GM06990 (cell line): ENCODE measurements around the gene CARS2.

Experiments used
- DNase-seq: peaks from one replicate; pipeline ENCODE4 v3.0.0-alpha.2; 2011; ENCODE audit not compliant: insufficient read length; ENCODE audit errors: extremely low read depth
- H3K27me3 ChIP-seq: replicated peaks from 2 replicates; pipeline ENCODE4 v1.6.0; 2011; ENCODE audit warnings: low read length; ENCODE audit not compliant: control insufficient read depth, insufficient read depth
- H3K36me3 ChIP-seq: 2 replicates; pipeline ENCODE4 v1.5.1; 2011; ENCODE audit warnings: low read length; ENCODE audit not compliant: control insufficient read depth, insufficient read depth
- H3K4me3 ChIP-seq: replicated peaks from 2 replicates; pipeline ENCODE4 v1.5.1; 2011; ENCODE audit warnings: low read depth, mild to moderate bottlenecking, control low read depth, low read length
- TF ChIP-seq, protein P1 (sequence below): IDR thresholded peaks from 2 replicates; pipeline ENCODE4 v1.5.1; 2011; ENCODE audit warnings: low read length, control low read depth, mild to moderate bottlenecking, inconsistent platforms; ENCODE audit not compliant: insufficient read depth, poor library complexity, severe bottlenecking

The CARS2 gene

GRCh38 chr13:110689711-110690110, 16.2 kb downstream of the CARS2 start:
- no peak overlapping the region for H3K4me3 ChIP-seq
- TF ChIP-seq, protein P1, sequence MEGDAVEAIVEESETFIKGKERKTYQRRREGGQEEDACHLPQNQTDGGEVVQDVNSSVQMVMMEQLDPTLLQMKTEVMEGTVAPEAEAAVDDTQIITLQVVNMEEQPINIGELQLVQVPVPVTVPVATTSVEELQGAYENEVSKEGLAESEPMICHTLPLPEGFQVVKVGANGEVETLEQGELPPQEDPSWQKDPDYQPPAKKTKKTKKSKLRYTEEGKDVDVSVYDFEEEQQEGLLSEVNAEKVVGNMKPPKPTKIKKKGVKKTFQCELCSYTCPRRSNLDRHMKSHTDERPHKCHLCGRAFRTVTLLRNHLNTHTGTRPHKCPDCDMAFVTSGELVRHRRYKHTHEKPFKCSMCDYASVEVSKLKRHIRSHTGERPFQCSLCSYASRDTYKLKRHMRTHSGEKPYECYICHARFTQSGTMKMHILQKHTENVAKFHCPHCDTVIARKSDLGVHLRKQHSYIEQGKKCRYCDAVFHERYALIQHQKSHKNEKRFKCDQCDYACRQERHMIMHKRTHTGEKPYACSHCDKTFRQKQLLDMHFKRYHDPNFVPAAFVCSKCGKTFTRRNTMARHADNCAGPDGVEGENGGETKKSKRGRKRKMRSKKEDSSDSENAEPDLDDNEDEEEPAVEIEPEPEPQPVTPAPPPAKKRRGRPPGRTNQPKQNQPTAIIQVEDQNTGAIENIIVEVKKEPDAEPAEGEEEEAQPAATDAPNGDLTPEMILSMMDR, result no peak
- H3K27me3 ChIP-seq, result no peaks in the 10 kb centered on the region
- no peak for DNase-seq
- peaks cover 6% of the 10 kb centered on the region for H3K36me3 ChIP-seq

DNA sequence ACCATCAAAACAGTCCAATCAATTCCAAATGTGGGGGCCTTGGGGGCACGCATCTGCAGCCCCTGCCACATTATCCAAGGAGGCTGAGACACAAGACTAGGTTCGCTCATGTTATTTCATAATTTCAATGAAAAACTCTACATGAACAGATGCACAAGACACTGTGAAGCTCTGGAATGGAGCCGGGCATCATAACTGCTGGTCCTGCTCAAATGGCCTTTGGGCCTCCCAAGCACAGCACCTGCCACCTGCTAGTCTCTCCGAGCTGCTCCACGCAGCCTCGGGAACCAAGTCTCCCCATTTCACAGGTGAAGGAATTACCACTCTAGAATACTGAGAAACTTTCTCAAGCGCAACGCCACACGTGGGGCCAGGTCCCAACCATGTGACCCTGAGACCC, 16.9 kb downstream of the CARS2 start:
- TF ChIP-seq, protein P1, result no peak
- no peak for DNase-seq
- Histone ChIP-seq H3K4me3 (no peak overlapping the region), H3K36me3 (peaks cover 6% of the 10 kb centered on the region), H3K27me3 (no peaks in the 10 kb centered on the region)

GRCh38 chr13:110687736-110688135, 18.2 kb downstream of the CARS2 start:
- no peaks in the 10 kb centered on the region for H3K27me3 ChIP-seq
- peaks cover 13% of the 10 kb centered on the region for H3K36me3 ChIP-seq
- DNase-seq, result no peak
- no peak overlapping the region for H3K4me3 ChIP-seq
- TF ChIP-seq, protein P1, result no peak

- Histone ChIP-seq H3K27me3 (no peaks in the 10 kb centered on the region), H3K36me3 (peaks cover 13% of the 10 kb centered on the region), H3K4me3 (no peak overlapping the region)
- TF ChIP-seq, protein P1, result no peak
- no peak for DNase-seq
Observed at GRCh38 chr13:110685305-110686020, 20.5 kb downstream of the CARS2 start.

DNA sequence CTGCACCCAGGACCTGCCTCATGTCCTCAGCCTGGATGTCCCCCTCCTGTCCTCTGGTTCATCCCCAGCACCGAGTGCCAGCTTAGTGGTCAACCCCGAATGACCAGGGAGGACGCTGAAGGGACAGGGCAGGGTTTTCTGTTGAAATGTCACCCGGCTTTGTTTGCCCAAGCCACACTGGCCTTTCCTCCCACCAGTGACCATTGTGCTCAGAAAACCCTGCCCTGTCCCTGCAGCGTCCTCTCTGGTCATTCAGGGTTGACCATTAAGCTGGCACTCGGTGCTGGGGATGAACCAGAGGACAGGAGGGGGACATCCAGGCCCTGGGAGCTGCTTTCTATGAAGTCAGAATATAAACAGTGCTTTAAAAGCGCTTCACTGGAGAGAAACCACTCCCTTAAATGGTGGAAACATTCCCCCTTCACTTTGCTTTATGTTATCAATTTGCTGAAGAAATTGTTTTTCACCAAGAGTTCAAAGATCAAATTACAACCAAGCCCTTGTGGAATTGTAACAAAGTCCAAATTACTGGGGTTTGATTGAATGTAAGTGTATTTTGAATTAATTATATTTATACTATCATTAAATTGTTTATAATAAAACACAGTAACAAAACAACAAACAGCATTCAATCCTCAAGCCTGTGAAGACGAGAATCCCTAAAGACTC, 21.4 kb downstream of the CARS2 start:
- Histone ChIP-seq H3K36me3 (peaks cover 14% of the 10 kb centered on the region), H3K27me3 (no peaks in the 10 kb centered on the region), H3K4me3 (no peak overlapping the region)
- TF ChIP-seq, protein P1, result no peak
- no peak for DNase-seq
